ENCODE results near the gene COL25A1.

COL25A1 gene

DNA sequence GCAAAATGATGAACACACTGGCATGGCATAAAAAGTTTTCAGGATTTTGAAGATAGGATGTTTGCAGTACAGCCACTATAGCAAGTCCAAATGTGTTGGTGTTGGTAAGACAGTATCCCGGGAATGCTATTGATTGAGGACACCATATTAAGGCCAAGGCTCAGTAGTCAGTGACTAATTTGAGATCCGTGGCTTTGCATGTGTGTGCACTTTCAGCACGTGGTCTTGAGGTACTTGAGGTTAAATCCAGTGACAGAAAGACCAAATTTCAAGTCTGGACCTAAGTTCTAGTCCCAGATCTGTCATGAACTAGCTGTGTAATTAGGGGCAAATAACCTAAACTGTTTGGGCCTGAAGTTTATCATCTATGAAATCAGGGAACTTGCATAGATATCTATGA lies 463.1 kb downstream of the COL25A1 start:
- DNase-seq = no peak

DNA sequence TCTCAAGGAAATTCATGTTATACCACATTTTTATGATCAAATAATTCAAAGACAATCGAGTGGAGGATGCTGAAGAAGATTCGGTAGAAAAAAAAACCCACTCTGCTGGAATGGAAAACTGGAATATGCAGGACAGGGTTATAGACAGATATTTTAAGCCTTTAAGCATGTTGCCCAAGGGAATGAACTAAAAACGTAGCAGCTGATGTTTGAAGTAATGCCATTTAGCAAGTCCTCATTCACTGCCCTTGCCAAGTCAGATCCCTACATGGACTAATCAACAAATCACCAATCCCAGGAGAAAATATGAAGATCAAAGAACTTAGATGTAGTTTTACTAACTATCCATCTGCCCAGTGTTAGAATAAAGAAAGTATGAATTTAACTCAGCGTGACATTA lies 464.0 kb downstream of the COL25A1 start:
- no peak for DNase-seq

DNA sequence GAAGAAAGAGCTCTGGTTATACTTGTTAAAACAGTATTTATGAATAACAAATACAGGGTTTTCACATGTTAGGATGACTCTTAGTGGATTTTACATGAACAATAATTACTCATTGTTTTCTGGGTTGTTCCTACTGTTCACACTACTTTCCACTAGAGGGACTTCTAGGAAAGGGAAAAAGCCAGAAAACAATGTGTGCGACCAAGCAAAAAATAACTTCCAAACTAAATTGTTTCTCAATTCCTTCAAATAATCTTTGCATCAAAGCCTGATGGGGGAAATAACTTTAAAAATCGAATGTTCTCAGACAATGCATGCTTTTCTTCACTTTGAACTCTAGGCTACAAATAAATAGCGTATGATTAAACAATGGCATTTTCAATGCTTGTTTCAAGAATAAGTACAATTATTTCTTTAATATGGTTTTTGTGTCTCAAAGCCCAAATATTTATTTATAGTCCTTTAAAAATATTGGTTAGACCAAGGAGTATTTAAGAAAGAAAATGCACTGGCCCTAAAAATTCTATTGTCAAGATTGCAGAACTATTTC lies 467.5 kb downstream of the COL25A1 start:
- DNase-seq = no peak

GRCh38 chr4:108834166-108834834 lies 468.2 kb downstream of the COL25A1 start:
- DNase-seq = no peak

DNA sequence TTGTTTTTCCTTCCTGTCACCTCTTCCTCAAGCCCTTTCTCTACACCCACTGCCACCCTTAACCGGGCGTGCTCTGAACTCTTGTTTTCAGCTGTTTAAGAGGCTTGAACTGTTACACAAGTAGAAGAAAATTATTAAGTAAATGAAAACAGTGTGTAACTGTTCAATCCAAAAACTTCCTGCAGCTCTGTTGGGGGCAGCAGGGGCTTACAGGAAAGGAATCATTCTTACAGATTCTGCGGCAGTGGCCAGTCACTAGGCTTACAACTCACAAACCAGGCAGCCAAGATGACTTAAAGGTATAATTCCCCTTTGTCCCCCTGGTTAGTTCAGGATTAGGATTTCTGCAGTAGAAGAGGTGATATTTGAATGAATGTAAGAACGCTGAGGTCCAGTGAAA lies 469.4 kb downstream of the COL25A1 start:
- DNase-seq = no peak

DNA sequence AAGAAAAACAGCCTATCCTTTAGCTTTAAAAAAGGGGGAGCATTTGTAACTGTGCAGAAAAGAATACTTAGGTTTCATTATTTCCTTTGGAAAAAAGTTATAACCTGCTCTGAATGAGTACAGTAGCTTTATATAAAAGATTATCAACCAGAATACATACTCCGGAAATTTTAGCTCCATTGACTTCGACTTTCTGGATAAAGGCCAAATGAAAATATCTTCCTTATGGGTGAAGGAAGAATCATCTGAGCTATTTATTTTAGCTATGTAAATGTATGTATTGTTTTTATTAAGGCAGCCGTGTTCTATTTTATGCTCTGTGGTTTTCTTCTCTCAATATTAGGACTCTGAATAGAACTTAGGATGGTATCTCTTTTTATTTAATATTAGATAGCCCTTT lies 470.6 kb downstream of the COL25A1 start:
- DNase-seq = no peak

DNA sequence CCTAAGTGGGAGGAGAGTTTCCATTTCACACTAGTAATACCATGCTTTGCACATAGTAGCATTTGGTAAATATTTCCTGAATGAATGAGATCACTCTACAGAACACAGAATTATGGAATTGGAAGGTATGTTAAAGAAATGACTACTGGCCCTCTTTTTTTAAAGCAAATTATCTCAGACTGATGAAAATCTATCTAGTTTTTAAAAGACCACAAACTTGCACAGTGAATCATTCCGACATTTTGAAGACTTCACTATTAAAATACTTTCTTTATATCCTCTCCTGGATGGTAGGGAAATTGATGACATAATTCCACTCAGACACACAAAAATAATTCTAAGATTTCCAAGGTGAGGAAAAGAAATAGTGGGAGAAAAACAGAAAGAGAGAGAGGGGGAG lies 471.2 kb downstream of the COL25A1 start:
- no peak for DNase-seq

DNA sequence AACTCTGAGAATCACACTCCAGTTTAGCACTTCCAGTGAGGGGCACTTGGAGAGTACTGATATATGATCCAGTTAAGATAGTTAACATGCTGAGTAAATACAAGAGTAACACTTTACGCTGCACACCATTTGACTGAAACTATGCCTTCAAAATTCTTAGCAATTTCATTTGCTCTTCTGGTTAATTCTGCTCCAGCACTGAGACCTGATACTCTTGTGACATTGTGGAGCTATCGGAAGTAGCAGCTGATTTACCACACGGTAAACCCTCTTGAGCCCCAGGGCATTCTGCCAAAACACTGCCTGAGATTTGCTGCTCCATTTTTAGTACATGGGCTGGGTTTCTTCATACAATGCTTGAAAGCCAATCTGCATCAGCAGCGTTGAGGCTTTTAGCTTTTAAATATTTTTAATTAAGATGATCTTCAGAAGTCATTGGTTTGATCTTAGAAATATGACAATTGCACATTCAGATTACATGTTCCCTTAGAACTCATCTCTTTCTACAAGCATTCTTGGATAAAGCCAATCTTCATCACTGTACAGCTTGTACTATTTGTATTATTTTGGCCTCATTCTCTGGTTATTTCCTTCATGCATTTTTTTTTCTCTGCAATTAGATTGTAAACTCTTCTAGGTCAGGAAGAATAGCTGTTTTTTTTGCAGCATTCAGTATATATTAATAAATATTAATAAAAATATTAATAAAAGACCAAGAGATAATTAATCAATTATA lies 471.8 kb downstream of the COL25A1 start:
- DNase-seq = no peak

- no peak for DNase-seq
Measured at GRCh38 chr4:108829966-108830492, 472.4 kb downstream of the COL25A1 start.

GRCh38 chr4:108828620-108829019 lies 473.8 kb downstream of the COL25A1 start:
- no peak for DNase-seq

GRCh38 chr4:108825737-108826136 lies 476.7 kb downstream of the COL25A1 start:
- DNase-seq = no peak

DNA sequence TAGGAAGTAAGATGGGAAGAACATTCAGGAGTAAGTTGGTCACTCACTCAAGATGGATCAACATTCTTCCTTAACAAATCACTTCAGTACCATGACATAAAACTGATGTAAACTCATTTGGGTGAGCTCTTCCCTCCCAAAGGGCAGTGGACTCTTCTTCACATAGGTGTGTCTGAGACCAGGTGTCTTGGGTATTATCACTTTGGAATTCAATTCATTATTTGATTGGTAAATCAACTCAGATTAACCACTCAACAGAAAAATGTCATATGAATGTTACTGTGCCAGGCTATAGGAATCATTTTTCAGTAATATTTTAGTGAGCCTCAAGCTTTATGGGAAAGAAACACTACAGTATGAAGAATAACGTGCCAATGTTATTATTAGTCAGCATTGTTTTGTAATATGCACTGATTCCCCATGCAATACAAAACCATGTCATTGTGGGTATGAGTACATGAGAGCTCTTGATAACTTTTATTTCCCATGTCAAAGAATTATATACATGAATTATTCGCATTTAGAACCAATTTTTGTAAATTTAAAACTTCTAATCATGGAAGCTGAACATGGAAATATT lies 481.0 kb downstream of the COL25A1 start:
- DNase-seq = no peak

GRCh38 chr4:108820492-108821350 lies 481.7 kb downstream of the COL25A1 start:
- DNase-seq = no peak

- no peak for DNase-seq
Measured at GRCh38 chr4:108814326-108814725, 488.1 kb downstream of the COL25A1 start.

DNA sequence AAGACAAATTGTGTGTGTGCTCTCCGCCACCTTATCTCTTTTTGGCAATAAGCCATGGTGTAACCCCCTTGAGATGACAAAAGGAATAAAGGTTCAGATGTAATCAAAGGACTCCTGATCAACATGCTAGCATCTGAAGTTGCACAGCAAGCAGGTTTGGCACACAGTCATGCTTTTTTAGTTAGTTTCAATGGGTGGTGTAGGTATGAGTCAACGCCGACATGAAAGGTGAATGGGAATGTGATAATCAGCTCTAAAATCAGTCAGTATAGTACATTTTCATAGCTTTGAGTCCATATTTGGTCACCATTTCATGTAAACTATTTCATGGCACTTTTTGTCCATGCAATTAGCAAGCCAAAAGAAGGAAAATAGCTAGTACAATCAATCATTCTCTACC lies 489.2 kb downstream of the COL25A1 start:
- no peak for DNase-seq

GRCh38 chr4:108811486-108811885 lies 491.0 kb downstream of the COL25A1 start:
- DNase-seq = no peak

GRCh38 chr4:108810087-108810486 lies 492.4 kb downstream of the COL25A1 start:
- no peak for DNase-seq

DNA sequence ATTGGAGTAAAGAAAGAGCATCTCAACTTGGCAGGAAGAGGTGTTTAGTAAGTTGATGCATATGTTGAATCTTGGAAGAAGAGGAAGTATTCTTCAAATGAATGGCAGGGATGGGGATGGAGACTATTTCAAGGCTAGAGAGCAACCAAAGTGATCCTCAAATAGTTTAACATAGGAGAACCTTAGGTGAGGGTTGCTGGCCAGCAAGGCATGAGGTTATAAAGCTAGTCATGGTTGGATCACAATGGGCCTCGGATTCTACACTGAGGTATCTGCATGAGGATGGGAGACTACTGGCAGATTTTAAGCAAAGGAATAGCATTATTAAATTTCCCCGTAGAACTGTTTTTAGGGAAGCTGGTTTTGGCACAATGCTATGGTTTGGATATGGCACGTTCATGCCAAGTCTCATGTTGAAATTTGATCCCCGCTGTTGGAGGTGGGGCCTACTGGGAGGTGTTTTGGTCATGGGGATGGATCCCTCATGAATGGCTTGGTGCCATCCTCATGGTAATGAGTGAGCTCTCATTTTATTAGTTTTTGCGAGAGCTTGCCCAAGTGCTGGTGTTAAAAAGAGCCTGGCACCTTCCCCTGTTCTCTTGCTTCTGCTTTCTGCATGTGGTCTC lies 497.7 kb downstream of the COL25A1 start:
- DNase-seq = no peak

DNA sequence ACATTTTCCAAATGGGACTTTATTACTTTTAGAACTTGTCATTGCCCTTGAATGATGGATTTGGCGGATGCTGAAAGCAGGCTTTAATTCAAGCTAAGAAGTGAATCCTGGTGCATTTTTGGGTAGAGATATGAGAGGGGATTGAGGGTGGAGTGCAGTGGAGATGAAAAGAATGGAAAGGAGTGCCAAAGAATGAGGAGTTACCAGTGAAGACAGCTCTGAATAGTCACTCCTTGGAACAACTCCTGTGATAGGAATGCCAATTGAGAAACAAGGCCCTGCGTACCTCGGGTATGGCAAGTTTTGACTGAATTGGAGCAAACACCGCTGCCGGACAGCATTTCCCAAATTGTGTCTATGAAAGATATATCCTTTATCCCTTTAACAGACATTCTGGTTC lies 503.2 kb downstream of the COL25A1 start:
- DNase-seq = no peak

GRCh38 chr4:108796173-108796572 lies 506.3 kb downstream of the COL25A1 start:
- DNase-seq = no peak

DNA sequence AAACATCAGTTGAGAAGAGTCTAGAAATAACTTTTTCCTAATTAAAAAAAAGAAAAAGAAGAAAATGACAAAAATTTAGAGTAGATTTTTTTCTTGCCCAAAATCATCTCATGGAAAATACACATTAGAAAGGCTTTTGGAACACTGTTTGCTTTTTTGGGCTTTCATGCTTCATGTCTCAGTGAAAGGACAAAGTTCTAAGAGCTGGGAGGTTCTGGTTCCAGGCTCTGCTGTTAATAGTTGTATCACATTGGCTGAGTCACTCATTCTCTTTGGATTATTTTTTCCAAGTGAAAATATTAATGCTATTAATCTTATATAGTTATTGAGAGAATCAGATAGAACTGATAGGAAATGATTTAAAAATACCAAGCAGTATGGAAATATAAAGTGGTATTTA lies 506.7 kb downstream of the COL25A1 start:
- no peak for DNase-seq

DNA sequence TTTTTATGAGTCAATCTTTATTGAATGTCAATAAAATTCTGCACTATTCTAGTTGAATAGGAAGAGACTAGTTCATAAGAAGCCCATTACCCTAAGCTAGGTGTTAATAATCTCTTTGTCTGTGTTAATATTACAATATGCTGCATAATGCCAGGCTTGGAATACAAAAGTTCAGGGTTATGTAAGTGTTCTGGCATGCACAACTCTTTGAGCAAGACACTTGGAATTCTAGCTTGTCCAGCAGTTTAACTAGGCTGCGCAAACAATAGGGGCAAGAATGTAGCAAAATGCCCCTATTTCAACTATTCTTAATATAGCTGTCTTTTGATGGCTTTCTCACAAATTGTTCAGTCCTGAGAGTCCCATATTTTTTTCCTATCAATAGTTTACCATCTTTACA lies 508.3 kb downstream of the COL25A1 start:
- no peak for DNase-seq
